Mesenchymal stem cell (in vitro differentiated cells and primary cell): ENCODE results near the gene FBLN7.

ENCODE experiments used
- DNase-seq: peaks from one replicate; pipeline ENCODE4 v3.0.0-alpha.2; 2013
- H2AFZ ChIP-seq: one replicate; pipeline ENCODE4 v1.6.1; 2013; ENCODE audit warnings: low read depth, mild to moderate bottlenecking, control low read depth, inconsistent platforms, low read length, moderate library complexity
- H2AK5ac ChIP-seq: 2 replicates; pipeline ENCODE4 v1.6.1; 2013; ENCODE audit warnings: low read length, moderate library complexity, mild to moderate bottlenecking, inconsistent platforms; ENCODE audit not compliant: severe bottlenecking
- H2BK120ac ChIP-seq: one replicate; pipeline ENCODE4 v1.6.1; 2013; ENCODE audit warnings: low read depth, mild to moderate bottlenecking, inconsistent platforms, low read length, moderate library complexity
- H2BK12ac ChIP-seq, 2 experiments: one replicate each; pipeline ENCODE4 v1.6.1; 2013; ENCODE audit warnings: inconsistent platforms in 2 of 2, low read length in 2 of 2, mild to moderate bottlenecking in 2 of 2, moderate library complexity in 2 of 2, control low read depth in 1 of 2
- H2BK15ac ChIP-seq: one replicate; pipeline ENCODE4 v1.6.1; 2013; ENCODE audit warnings: mild to moderate bottlenecking, low read depth, inconsistent platforms; ENCODE audit not compliant: poor library complexity, severe bottlenecking
- H2BK5ac ChIP-seq: 2 replicates; pipeline ENCODE4 v1.6.1; 2013; ENCODE audit warnings: low read depth, mild to moderate bottlenecking, low read length, control low read depth, inconsistent platforms; ENCODE audit not compliant: poor library complexity, severe bottlenecking
- H3K14ac ChIP-seq, 2 experiments: one replicate each; pipeline ENCODE4 v1.6.1; 2013; ENCODE audit warnings: inconsistent platforms in 2 of 2, low read length in 2 of 2, control low read depth in 1 of 2, mild to moderate bottlenecking in 1 of 2, moderate library complexity in 1 of 2
- H3K18ac ChIP-seq, 2 experiments: one replicate each; pipeline ENCODE4 v1.6.1; 2013; ENCODE audit warnings: inconsistent platforms in 2 of 2, low read length in 2 of 2, control low read depth in 1 of 2, low read depth in 1 of 2, mild to moderate bottlenecking in 1 of 2
- H3K23ac ChIP-seq, 2 experiments: one replicate each; pipeline ENCODE4 v1.6.1; 2013; ENCODE audit warnings: inconsistent platforms in 2 of 2, low read length in 2 of 2, mild to moderate bottlenecking in 2 of 2, moderate library complexity in 2 of 2, control low read depth in 1 of 2
- H3K27ac ChIP-seq: 2 replicates; pipeline ENCODE4 v1.5.1; 2013; ENCODE audit warnings: mild to moderate bottlenecking, moderate library complexity, low read length, control low read depth, inconsistent platforms; ENCODE audit not compliant: poor library complexity, severe bottlenecking
- H3K27me3 ChIP-seq, 2 experiments: 2 replicates each; pipeline versions ENCODE4 v1.6.1 to v1.7.0; 2013; ENCODE audit warnings: low read length in 2 of 2, mild to moderate bottlenecking in 2 of 2, moderate library complexity in 2 of 2, control low read depth in 1 of 2, inconsistent platforms in 1 of 2; ENCODE audit not compliant: control insufficient read depth in 1 of 2, insufficient read depth in 1 of 2
- H3K36me3 ChIP-seq, 2 experiments: 2 replicates each; pipeline versions ENCODE4 v1.6.1 to v1.7.0; 2013; ENCODE audit warnings: low read length in 2 of 2, control low read depth in 1 of 2, inconsistent platforms in 1 of 2, low read depth in 1 of 2, mild to moderate bottlenecking in 1 of 2; ENCODE audit not compliant: insufficient read depth in 2 of 2, control insufficient read depth in 1 of 2
- H3K4ac ChIP-seq, 2 experiments: one replicate each; pipeline ENCODE4 v1.6.1; 2013; ENCODE audit warnings: inconsistent platforms in 2 of 2, low read length in 2 of 2, mild to moderate bottlenecking in 2 of 2, moderate library complexity in 2 of 2, control low read depth in 1 of 2, low read depth in 1 of 2
- H3K4me1 ChIP-seq: 2 replicates; pipeline ENCODE4 v1.6.1; 2013; ENCODE audit warnings: low read depth, low read length, control low read depth; ENCODE audit not compliant: control insufficient read depth, insufficient read depth
- H3K4me2 ChIP-seq: 2 replicates; pipeline ENCODE4 v1.6.1; 2013; ENCODE audit warnings: low read length, mild to moderate bottlenecking, inconsistent platforms; ENCODE audit not compliant: poor library complexity, severe bottlenecking
- H3K4me3 ChIP-seq, 2 experiments: 2 replicates each; pipeline versions ENCODE4 v1.5.1 to v1.7.0; 2013; ENCODE audit warnings: low read length in 2 of 2, mild to moderate bottlenecking in 2 of 2, control low read depth in 1 of 2, low read depth in 1 of 2; ENCODE audit not compliant: insufficient read depth in 1 of 2
- H3K79me1 ChIP-seq: replicated peaks from 2 replicates; pipeline ENCODE4 v1.6.1; 2013; ENCODE audit warnings: mild to moderate bottlenecking, control low read depth, low read length, inconsistent platforms; ENCODE audit not compliant: poor library complexity, severe bottlenecking
- H3K9ac ChIP-seq: 2 replicates; pipeline ENCODE4 v1.7.0; 2013; ENCODE audit warnings: mild to moderate bottlenecking, low read length, moderate library complexity
- H3K9me3 ChIP-seq: 2 replicates; pipeline ENCODE4 v1.7.0; 2013; ENCODE audit warnings: mild to moderate bottlenecking, low read length; ENCODE audit not compliant: control insufficient read depth
- H4K8ac ChIP-seq: one replicate; pipeline ENCODE4 v1.6.1; 2013; ENCODE audit warnings: inconsistent platforms, mild to moderate bottlenecking, low read length, moderate library complexity
- H4K91ac ChIP-seq: one replicate; pipeline ENCODE4 v1.6.1; 2013; ENCODE audit warnings: mild to moderate bottlenecking, low read length, inconsistent platforms
- WGBS: methylation state at CpG from one replicate; pipeline ENCODE4 v1.1.7; 2013; ENCODE audit warnings: mixed read lengths; 5-methylcytosine and 5-hydroxymethylcytosine counted together

FBLN7 gene

DNA sequence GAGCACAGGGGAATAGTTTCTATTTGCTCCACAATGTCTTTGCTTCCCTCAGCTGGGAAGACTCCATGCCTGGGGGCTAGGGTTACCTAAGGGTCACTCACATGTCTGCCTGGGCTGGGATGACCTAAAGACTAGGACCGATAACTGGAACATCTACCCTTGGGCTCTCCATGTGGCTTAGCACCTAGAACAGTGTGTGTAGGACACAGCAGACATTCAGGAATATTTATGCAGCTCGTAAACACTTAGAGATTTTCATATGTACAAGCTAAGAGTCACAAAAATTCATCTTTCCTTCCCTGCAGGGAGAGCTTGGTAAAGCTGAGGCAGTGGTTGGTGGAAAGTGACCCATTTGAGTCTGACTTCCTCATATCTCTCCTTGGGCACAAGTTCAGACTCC lies 55.8 kb downstream of the FBLN7 start:
- Histone ChIP-seq H3K27me3 (peaks cover 0 to 17% of the 10 kb centered on the region in 2 experiments), H3K23ac (no peak overlapping the region), H2BK12ac (no peak overlapping the region), H3K27ac (no peak overlapping the region), H2AFZ (no peak overlapping the region), H3K9ac (no peak overlapping the region), H3K9me3 (no peaks in the 10 kb centered on the region), H3K4ac (no peak overlapping the region), H4K8ac (no peak overlapping the region), H2AK5ac (no peak overlapping the region), H3K4me3 (no peak overlapping the region), H4K91ac (no peak overlapping the region), H3K18ac (no peak overlapping the region), H2BK15ac (no peak overlapping the region), H3K4me1 (no peaks in the 10 kb centered on the region), H3K14ac (no peak overlapping the region), H2BK5ac (no peak overlapping the region), H3K79me1 (no peaks in the 10 kb centered on the region), H3K36me3 (no peaks in the 10 kb centered on the region), H3K4me2 (no peak overlapping the region), H2BK120ac (no peak overlapping the region)
- DNase-seq: no peak
- WGBS: 100% methylated on average over 1 of the region's 2 CpGs

GRCh38 chr2:112194482-112194881 lies 56.3 kb downstream of the FBLN7 start:
- H2BK5ac ChIP-seq: no peak overlapping the region
- no peak overlapping the region for H3K4ac ChIP-seq
- WGBS: 89% methylated on average over 4 of the region's 4 CpGs
- no peaks in the 10 kb centered on the region for H3K4me1 ChIP-seq
- H3K27ac ChIP-seq: no peak overlapping the region
- H3K14ac ChIP-seq: no peak overlapping the region
- no peak overlapping the region for H3K4me3 ChIP-seq
- H3K9me3 ChIP-seq: no peaks in the 10 kb centered on the region
- H4K8ac ChIP-seq: no peak overlapping the region
- H3K27me3 ChIP-seq: peaks cover 0 to 20% of the 10 kb centered on the region in 2 experiments
- H2BK15ac ChIP-seq: no peak overlapping the region
- H2AFZ ChIP-seq: no peak overlapping the region
- no peak for DNase-seq
- no peaks in the 10 kb centered on the region for H3K79me1 ChIP-seq
- no peak overlapping the region for H2AK5ac ChIP-seq
- H4K91ac ChIP-seq: no peak overlapping the region
- no peak overlapping the region for H3K23ac ChIP-seq
- H3K4me2 ChIP-seq: no peak overlapping the region
- H3K36me3 ChIP-seq: no peaks in the 10 kb centered on the region
- no peak overlapping the region for H2BK120ac ChIP-seq
- no peak overlapping the region for H3K18ac ChIP-seq
- no peak overlapping the region for H3K9ac ChIP-seq
- H2BK12ac ChIP-seq: no peak overlapping the region

DNA sequence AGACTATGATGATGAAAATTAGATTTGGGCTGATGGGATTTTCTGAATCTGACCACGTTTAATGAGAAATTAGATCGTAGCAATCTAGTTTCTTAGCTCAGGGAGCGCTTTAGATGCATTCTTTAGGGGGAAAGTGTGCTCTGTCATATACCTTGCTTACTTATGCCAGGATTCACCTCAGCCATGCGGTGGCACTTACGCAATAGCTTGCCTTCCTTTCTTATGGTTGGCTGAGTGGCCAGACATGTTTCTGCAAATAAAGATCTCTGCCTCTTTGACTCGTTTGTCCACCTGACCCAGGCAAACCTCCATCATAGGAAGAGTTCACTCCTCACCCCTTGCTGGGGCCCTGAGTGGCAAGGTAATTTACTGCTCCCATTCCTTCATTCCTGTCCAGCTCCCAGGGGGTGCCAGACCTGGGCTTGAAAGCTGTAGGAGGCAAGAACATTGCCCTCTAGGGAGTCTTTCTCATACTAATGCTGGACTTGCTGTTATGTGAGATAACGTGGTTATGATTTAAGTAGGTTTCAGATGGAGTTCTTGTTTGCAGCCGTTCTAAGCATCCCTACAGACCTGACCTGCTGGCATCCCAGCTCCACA lies 57.1 kb downstream of the FBLN7 start:
- H3K9ac ChIP-seq: no peak overlapping the region
- H2AK5ac ChIP-seq: no peak overlapping the region
- H2BK15ac ChIP-seq: no peak overlapping the region
- H3K27ac ChIP-seq: no peak overlapping the region
- H2BK12ac ChIP-seq: no peak overlapping the region
- H3K4me3 ChIP-seq: no peak overlapping the region
- H3K4me1 ChIP-seq: no peaks in the 10 kb centered on the region
- no peak overlapping the region for H3K23ac ChIP-seq
- WGBS: 85% methylated on average over 8 of the region's 8 CpGs
- no peak overlapping the region for H3K14ac ChIP-seq
- no peak for DNase-seq
- peaks cover 0 to 21% of the 10 kb centered on the region in 2 experiments for H3K27me3 ChIP-seq
- H4K91ac ChIP-seq: peak overlapping the region; percentile 19
- H4K8ac ChIP-seq: no peak overlapping the region
- no peak overlapping the region for H3K4ac ChIP-seq
- H2BK120ac ChIP-seq: no peak overlapping the region
- H2AFZ ChIP-seq: no peak overlapping the region
- no peak overlapping the region for H3K4me2 ChIP-seq
- no peak overlapping the region for H3K18ac ChIP-seq
- no peak overlapping the region for H2BK5ac ChIP-seq
- H3K9me3 ChIP-seq: no peaks in the 10 kb centered on the region
- no peaks in the 10 kb centered on the region for H3K36me3 ChIP-seq
- H3K79me1 ChIP-seq: no peaks in the 10 kb centered on the region

DNA sequence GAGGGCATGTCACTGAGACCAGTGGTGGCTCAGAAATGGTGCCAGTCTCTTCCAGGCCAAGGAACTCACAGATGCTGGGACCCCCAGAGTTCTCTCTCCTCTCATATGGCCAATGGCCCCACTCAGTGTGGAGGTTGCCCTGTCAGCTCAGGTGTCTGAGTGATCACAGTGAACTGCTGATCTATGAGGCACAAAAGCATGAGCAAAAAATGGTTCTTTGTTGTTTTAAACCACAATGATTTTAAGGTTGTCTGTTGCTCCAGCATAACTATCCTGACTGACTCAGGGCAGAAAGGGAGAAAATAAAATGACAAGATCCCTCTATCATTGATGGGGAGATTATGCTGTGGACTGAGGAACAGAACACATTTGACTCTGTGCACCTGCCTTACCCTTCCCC lies 57.8 kb downstream of the FBLN7 start:
- Histone ChIP-seq H3K36me3 (no peaks in the 10 kb centered on the region), H2AK5ac (no peak overlapping the region), H3K23ac (no peak overlapping the region), H3K9me3 (no peaks in the 10 kb centered on the region), H3K4me2 (no peak overlapping the region), H3K4me1 (no peaks in the 10 kb centered on the region), H3K18ac (no peak overlapping the region), H2AFZ (no peak overlapping the region), H3K79me1 (no peaks in the 10 kb centered on the region), H2BK12ac (no peak overlapping the region), H2BK15ac (no peak overlapping the region), H2BK120ac (no peak overlapping the region), H3K9ac (no peak overlapping the region), H3K27me3 (peaks cover 0 to 21% of the 10 kb centered on the region in 2 experiments), H3K4ac (no peak overlapping the region), H3K4me3 (no peak overlapping the region), H3K27ac (no peak overlapping the region), H2BK5ac (no peak overlapping the region), H3K14ac (no peak overlapping the region), H4K8ac (no peak overlapping the region), H4K91ac (no peak overlapping the region)
- no peak for DNase-seq
